Stimulated activated CD4-positive, alpha-beta T cell treated with anti-CD3 and anti-CD28 coated beads, TNF-alpha, amount 100 ng/mL, for 1 hour (primary cell): Measurements from ENCODE around the gene RMC1.
"Not testable (repeated sequence)": the region's sequence is repeated elsewhere in the genome, so short reads cannot be mapped to it uniquely, and the experiment has no call there.

ENCODE experiments used
- DNase-seq, 3 donors: peaks; one replicate each; pipeline ENCODE4 v3.0.0-alpha.2; 2020; ENCODE audit warnings: low read depth in 3 of 3, low spot score in 1 of 3

RMC1 gene

DNA sequence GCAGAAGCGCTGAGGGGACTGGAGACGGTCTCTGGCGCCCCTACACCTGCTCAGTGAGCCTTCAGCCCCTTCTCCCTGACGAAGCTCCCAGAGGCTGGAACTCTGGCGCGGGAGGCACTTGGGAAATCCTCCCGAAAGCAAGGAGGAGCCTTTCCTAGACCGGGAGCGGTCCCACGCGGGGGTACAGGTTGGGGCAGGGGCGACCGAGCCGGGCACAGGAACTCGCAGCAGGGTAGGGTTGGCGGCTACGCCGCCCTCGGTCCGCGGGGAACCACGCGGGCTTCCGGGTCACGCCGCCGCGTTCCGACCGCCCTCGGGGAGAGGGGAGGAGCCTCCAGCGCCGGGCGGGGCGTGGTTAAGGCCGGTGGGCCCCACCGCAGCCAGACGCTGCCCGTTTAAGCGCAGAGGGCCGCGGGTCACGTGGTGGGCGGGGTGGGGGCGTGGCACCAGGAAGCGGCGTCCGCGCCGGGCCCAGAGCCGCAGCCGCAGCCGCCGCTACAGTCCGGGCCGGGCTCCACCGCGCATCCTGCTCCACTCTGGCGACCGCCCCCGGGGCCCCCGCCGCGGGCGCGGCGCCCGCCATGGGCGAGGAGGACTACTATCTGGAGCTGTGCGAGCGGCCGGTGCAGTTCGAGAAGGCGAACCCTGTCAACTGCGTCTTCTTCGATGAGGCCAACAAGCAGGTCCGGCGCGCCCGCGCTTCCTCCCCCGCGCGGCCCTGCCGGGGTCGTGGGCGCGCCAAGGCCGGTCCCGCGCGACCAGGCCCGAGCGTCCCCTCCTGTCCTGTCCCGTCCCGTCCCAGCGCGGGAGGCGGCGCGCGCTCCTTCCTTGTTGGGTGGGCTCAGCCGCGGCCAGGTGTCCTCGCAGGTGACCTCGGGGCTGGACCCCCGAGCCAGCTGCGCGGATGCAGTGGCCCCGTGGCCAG lies at the start of gene RMC1:
Gene RMC1, plus strand, starts transcription at position 474 of the 925 bp plus-strand sequence. Its CDS starts 108 bp downstream, at position 582.
- DNase-seq, result peak; percentile 93 to 99 (median 97)

DNA sequence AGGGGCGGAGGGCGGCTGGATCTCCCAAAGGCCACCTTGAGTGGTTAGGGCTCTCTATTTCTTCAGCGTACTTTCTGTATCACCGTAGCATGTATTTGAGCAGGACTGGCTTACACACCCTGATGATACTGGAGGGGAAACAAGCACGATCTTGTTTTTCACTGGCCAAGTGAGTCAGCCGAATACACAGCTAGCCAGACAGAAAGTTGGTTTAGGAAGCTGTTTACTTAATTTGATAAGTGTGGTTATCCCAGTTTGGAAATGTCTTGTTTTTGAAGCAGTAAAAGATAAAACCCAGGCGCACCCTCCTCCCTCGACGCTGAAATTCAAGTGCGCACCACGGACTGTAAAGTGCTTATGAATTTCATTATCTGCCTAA lies 49.6 kb upstream of the RMC1 start:
- DNase-seq, result no peak

DNA sequence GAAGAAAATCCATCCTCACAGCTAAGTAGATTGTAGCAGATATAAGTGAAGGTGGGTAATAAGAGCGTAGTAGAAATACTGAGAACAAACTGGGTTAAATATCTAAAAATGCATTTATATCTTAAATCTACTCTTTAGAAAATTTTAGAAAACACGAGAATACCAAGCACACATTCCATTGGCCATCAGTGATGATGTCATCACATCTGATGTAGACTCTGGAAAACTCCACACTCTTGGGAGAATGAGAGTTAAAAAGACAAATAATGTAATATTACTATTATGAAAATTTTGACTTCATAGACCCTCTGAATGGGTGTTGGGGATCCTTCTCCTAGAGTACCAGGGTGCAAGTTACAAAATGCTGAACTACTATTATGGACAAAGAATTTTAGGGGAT lies 46.5 kb upstream of the RMC1 start:
- no peak for DNase-seq

DNA sequence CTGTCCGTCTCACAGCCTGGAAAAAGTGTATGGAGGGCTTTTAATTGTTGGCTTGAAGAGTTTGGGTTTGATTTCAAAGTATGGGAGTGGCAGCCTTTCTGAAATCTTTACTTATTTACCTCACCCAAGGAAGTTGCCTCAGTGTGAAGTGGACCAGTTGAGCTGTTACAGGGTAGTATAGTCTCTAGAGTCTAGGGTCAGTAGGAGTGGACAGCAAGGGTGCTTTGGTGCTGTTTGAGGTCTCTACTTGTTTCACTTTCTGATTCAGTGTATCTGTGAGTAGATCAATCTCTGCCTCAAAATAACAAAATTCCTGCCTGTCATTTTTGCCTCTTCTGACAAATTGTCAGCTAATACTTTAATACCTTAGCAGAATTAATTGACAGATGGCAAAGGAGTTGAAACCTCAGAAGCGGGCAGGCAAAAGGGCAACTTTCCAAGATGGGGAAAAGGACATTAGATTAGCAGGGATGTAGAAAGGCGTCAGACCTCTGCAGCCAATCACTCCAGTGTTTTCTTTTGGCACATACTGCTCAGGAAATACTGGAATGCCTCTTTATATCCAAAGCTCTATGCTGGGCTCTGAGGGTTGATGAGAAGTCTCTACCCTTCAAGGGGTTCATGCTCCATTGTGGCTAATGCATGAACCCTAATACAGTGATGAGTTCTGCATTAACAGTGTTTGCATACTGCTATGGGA lies 44.3 kb upstream of the RMC1 start:
- DNase-seq, result no peak

DNA sequence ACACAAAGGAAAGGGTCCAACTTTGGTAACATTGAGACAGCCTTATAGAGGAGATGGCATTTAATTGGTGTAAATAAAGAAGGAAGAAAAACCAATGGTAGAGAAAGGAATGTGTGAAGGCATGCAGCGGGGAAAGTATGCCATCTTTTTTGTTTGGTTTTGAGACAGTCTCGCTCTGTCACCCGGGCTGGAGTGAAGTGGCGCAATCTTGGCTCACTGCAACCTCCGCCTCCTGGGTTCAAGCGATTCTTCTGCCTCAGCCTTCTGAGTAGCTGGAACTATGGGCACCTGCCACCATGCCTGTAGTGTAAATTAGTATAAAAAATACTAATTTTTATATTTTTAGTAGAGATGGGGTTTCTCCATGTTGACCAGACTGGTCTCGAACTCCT lies 43.8 kb upstream of the RMC1 start:
- no peak for DNase-seq

DNA sequence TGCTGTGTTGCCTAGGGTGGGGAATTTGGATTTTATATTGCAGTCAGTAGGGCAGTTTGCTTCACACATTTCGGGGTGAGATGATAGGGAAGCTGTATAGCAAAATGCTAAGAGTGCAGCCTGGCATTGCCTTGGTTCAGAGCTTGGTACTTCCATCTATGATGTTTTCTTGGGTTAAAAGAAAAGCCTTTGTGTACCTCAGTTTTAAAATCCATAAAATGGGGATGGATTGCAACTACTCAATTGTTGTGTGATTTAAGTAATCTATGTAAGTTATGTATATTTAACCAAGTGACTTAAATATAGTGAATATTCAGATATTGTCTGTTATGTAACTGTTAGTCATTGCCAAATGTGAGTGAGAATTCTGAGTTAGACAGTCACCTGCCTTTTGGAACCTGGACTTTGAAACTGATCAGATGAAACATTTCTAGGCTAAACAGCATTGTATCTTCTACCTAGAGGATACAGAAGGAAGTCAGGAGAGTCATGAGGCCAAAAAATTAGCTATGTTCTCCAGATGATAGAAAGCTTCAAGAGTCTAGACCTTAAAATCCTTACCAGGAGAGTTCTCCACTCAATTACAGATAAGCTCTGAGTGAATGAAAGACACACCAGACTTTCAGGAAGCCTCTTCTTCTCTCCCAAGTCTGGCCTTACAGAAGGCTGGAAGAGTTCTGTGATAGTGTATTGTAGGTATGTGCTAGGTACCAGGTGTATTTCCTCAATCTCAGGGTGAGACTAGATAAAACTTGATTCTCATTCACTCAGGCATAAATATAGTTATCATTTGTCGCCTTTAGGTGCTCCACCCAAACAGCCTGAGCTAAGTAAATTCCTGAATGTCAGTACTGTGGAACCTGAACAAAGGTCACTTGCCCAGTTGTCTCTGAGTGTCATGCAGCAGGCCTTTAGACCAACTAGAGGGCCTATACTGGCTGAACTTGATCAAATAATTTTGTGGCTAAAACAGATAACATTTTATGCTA lies 42.7 kb upstream of the RMC1 start:
- no peak for DNase-seq

DNA sequence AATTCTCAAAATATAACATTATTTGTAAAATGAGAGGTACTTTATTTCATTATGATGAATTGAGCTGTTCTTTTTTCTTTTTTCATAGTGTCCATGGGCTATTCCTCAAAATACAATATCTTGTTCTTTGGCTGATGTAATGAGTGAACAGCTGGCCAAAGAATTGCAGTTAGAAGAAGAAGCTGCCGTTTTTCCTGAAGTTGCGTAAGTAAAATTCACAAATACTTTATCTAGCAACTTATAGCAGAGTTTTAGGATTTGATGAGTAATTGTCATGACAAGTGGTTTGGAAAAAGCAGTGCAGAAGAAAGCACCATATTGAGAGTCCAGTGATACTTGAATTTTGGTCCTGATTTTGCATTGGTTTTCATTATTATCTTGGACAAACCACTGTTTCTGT lies 40.4 kb upstream of the RMC1 start:
- DNase-seq, result no peak

DNA sequence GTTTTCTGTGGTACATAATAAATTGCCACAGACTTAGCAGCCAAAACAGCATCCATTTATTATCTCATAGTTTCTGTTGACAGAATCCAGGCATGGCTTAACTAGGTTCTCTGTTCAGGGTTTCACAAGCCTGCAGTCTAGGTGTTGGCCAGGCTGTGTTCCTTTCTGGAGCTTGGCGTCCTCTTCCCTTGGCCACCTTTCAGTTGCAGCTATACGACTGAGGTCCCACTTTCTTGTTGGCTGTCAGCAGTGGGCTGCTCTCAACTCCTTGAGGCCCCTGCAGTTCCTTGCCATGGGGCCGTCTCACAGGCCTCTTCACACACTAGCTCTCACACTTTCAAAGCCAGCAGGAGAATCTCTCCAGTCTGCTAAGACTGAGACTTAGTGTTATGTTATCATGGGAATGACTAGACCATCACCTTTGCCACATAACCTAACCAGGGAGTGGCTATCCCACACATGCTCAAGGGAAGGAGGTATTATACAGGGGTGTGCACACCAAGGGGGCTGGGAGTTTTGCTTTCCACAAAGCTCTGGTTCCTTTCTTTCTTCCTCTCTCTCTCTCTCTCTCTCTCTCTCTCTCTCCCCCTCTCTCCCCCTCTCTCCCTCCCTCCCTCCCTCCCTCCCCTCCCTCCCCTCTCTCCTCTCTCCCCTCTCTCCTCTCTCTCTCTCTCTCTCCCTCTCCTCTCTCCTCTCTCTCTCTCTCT lies 34.4 kb upstream of the RMC1 start:
- no peak for DNase-seq

DNA sequence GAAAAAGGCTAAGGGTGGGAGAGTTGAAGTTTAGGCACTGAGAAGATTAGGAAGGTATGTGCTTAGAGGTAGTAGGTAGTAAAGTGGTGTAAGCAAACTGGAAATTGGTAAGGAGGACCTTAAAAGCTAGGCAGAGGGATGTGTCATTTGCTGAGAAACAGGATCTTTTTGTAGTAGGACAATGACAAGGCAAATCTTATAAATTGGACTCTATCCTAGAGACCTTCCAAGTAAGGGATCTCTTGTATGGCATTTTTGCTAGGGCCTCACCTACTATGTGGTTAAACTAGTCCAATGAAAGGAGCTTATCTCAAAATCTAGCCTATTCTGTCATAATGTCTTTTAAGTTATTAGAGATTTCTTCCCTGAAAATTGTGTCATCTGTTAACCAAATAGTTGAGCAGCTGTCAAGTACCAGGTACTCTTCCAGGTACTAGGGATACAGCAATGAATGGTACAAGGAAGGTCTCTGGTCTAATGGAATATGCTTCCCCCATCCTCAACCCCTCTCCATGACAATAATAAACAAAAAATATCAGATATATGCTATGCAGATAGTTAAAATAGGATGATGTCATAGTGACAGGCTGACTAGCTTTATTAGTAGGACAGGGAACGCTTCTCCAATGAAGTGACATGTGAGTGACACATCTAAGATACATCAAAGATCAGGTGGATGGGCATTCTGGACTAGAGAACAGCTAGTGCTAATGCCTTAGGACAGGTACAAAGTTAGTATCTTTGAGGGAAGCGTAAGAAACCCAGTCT lies 32.5 kb upstream of the RMC1 start:
- DNase-seq, result no peak

DNA sequence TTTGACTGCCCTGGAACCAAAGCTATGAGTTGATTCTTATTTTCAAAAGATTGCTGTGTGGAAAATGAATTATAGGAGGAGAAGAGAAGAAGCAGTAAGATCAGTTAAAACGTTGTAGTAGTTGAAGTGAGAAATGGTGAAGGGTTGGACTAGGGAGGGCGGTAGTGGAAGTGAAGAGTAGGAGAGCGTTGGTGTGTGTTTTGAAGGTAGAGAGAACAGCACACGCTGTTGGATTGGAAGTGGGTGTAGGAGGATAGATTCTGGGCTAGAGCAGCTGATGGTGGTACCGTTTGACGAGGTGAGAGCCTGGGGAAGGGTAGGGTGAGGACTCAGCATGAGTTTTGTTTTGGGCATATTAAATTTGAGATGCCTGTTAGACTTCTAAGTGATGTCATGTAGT lies 31.8 kb upstream of the RMC1 start:
- DNase-seq, result no peak

DNA sequence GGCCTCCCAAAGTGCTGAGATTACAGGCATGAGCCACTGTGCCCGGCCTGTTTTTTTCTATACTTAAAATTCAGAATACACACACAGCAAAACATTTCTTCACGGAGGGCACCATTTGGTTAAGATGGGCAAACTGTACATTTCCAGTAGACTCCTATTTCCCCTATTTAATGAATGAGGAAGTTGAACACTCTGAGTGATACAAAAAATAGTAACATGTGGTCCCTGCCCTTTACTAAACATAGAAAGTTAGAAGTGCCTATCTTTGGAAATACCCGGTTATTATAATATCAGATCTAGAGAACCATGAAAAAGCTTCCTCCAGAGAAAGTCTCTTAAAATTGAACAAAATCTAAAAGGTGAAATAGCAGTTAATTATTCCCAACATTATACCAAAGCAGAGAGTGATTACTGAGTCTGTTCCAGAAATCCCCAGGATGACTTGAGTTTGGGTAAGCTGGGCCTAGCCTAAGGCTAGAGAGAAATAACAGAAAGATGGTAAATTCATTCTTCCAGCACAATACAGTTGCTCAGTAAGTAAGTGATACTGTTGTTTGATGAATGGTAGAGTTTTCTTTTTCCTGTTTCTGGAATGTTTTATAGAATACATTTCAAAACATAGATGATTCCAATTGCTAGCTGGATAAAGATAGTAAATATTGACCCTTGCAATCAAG lies 23.3 kb upstream of the RMC1 start:
- DNase-seq, result no peak

DNA sequence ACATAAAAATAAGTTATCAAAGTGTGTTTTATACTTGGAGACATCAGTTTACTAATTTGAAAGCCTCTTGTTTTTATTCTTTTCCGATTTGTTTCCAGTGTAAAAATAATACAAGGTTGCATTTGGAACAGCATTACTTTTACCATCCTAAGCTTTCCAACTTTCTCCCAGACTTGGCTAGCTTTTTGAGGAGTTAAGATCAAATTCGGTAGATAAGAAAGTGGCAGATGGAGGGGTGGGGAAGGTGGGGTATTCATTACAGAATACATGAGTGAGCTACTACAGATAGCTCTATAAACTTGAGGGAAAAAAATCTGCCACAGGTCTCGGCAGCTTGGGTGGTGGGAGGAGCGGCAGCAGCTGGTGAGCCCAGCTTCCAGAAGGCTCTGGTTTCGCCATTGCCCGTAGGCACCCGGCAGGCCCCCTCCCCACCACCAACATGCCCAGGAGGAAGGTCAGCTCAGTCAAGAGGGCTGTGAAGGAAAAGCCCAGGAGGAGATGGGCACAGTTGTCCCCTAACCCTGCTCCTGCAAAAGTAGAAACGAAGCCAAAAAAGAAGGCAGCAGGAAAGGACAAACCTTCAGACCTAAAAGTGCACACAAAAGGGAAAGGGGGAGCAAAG lies 18.6 kb upstream of the RMC1 start:
- no peak for DNase-seq

DNA sequence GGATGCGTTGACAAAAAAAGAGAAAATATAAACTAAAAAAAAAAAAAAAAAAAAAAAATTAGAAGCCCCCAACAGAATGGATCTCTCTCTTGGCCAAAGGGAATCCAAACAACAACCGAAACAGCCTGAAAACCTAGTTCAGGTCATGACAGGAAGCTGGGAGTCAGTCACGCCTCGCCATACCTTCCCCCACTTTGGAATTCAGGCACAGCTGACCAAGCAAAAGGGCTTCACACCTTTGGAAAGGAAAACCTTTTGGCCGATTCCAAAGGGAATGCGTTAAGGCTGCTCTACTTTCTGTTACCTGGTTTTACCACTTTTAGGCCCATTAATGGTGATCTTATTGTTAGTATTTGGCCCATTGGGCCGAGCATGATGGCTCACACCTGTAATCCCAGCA lies 17.9 kb upstream of the RMC1 start:
- no peak for DNase-seq

DNA sequence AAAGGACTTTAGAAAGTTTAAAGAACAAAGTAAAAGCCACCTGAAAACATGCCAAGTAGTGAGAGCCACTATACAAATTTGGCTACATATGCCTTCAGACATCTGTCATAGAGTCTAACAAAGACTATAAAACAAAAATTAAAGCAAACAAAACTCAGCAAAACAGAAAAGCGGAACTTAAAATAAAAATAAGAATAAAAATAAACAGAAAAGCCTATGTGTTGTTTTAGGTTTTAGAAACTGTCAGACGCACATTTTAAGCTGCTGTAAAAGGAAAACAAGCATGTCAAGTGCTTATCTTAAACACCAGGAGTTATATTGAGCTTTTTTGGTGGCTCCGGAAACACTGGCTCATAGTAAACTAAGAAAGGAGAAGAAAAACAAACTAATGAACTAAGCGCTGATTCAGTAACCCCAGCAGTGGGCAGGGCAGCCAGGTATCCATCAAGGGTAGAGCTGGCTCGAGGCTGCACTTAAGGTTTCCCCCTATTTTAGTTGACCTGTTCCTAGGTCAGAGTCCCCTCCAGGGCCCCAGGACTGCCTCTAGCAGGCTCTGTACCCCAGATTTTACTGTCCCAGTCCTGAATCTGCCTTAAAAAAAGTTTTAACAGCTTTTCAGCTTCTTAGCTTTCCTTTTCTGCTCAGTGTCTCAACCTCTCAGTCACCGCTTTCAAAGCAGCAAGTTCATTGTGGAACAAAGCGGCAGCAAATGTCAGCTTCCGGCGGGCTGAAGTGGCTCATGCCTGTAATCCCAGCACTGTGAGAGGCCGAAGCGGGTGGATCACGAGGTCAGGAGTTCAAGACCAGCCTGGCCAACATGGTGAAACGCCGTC lies 15.4 kb upstream of the RMC1 start:
- no peak for DNase-seq

DNA sequence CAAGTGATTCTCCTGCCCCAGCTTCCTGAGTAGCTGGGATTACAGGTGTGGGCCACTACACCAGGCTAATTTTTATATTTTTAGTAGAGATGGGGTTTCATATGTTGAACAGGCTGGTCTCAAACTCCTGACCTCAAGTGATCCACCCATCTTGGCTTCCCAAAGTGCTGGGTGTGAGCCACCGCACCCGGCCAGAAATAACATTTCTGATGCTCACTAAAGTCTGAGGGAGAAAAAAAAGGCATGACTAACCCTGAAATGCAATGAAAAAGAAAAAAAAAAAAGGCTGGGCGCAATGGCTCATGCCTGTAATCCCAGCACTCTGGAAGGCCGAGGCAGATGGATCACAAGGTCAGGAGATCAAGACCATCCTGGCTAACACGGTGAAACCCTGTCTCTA lies 13.7 kb upstream of the RMC1 start:
- DNase-seq, result not testable (repeated sequence)

DNA sequence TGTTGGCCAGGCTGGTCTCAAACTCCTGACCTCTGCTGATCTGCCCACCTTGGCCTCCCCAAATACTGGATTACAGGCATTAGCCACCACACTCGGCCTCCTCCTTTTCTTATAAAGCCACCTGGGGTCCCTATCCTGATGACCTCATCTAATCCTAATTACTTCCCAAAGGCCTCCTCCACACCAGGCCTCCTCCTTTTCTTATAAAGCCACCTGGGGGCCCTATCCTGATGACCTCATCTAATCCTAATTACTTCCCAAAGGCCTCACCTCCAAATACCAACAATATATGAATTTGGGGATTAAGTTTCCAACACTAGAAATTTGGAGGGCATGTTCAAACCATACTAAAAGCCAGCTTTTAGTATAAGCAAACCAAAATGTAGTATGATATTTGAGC lies 9.7 kb upstream of the RMC1 start:
- no peak for DNase-seq

DNA sequence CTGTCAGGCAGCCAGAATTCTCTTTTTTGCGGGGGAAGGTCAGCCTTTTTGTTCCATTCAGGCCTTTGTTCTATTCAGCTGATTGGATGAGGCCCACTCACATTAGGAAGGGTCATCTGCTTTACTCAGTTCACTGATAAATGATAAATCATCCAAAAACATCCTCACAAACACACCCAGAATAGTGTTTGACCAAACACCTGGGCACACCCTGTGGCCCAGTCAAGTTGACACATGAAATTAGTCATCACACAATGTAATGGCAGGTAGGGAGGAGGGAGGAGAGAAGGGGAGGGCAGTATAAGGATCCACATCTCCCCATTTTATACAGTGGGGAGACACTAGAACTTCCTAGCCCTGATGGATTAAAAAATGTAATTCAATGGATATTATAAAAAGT lies 8.3 kb upstream of the RMC1 start:
- DNase-seq, result no peak
